GM12873 (cell line): Measurements from ENCODE around the gene SLC29A3.

Experiments
- CTCF ChIP-seq: IDR thresholded peaks from 2 replicates; pipeline ENCODE4 v1.5.1; 2012; ENCODE audit warnings: low read depth, mild to moderate bottlenecking, moderate library complexity, low read length, control low read depth; ENCODE audit not compliant: insufficient read depth; ENCODE audit errors: missing control alignments

Gene SLC29A3

GRCh38 chr10:71375952-71376351 lies 56.9 kb downstream of the SLC29A3 start:
- no peak for TF ChIP-seq CTCF

GRCh38 chr10:71378336-71379117 lies 59.5 kb downstream of the SLC29A3 start:
- no peak for TF ChIP-seq CTCF

DNA sequence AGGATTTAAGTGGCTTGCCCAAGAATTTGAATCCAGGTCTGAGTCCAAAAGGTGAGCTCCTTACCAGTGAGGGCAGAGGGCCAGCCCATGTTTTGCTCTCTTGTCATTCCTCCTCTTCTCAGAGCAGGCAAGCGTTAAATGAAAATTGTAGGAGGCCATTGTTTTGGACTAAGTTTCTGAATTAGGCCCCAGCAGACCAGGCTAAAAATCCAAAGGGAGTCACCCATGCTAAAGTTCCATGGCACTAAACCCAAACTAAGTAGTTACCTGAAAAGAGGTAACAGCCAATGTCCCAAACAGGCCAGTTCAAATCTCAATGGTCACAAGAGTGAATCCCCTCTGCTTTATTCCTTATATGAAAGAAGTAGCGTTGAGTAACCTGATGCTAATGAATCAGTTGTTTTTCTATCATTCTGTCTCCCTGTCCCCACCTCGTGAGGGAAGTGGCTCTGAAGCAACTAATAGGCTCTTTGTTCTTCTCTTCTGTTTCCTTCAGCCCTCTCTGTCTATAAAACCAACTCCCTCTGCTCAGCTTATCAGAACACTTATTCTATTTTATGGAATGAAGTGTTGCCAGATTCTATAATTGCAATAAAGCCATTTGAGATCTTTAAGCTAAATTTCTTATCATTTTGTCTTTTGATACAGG lies 60.2 kb downstream of the SLC29A3 start:
- no peak for TF ChIP-seq CTCF

- TF ChIP-seq CTCF: no peak
Measured at GRCh38 chr10:71380841-71381240, 61.8 kb downstream of the SLC29A3 start.

- TF ChIP-seq CTCF: no peak
Measured at GRCh38 chr10:71381611-71382010, 62.6 kb downstream of the SLC29A3 start.

DNA sequence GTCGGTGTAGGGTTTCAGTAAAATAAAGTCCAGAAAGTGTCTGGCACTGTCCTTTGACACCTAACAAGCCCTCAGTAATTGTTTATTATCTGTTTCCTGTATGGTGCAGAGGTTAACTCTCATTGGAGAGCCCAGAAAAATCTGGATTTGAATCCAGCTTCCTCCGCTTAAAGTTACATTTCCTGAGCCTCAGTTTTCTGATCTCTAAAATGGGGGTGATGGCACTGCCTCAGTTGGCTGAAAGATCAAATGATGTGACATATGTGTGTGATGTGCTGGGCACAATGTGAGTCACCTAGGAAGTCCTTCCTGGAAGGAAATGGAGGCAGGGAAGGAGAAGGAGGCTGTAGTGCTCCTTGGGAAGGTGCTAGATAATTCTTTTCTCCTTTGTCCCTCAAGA lies 63.0 kb downstream of the SLC29A3 start:
- no peak for TF ChIP-seq CTCF

GRCh38 chr10:71382757-71383156 lies 63.7 kb downstream of the SLC29A3 start:
- no peak for TF ChIP-seq CTCF
